Hematopoietic multipotent progenitor cell treated with erythropoietin and hydrocortisone succinate and interleukin-3 and kit ligand, for 8 days (in vitro differentiated cells): ENCODE results near the gene LSAMP.

Source experiments
- DNase-seq: peaks from one replicate; pipeline ENCODE4 v3.0.0-alpha.2; 2015

Gene LSAMP

GRCh38 chr3:116445311-116445841, at the start of gene LSAMP:
LSAMP (minus strand) TSS chr3:116445487.
- no peak for DNase-seq

GRCh38 chr3:116492379-116492778, 47.1 kb upstream of the LSAMP start:
- no peak for DNase-seq

GRCh38 chr3:116483135-116483534, 37.8 kb upstream of the LSAMP start:
- DNase-seq, result no peak

- DNase-seq, result no peak
Measured at GRCh38 chr3:116476691-116477090, 31.4 kb upstream of the LSAMP start.

- DNase-seq, result no peak
Measured at GRCh38 chr3:116474801-116475200, 29.5 kb upstream of the LSAMP start.

GRCh38 chr3:116474032-116474780, 28.9 kb upstream of the LSAMP start:
- no peak for DNase-seq

GRCh38 chr3:116473602-116474001, 28.3 kb upstream of the LSAMP start:
- no peak for DNase-seq

GRCh38 chr3:116470605-116471197, 25.4 kb upstream of the LSAMP start:
- no peak for DNase-seq

GRCh38 chr3:116469546-116469945, 24.3 kb upstream of the LSAMP start:
- DNase-seq, result no peak

GRCh38 chr3:116464276-116464798, 19.1 kb upstream of the LSAMP start:
- no peak for DNase-seq

- DNase-seq, result no peak
Measured at GRCh38 chr3:116453666-116454346, 8.5 kb upstream of the LSAMP start.

GRCh38 chr3:116449546-116450350, 4.5 kb upstream of the LSAMP start:
- no peak for DNase-seq

- DNase-seq, result no peak
Measured at GRCh38 chr3:116445990-116446389, 703 bp upstream of the LSAMP start.

- DNase-seq, result no peak
Measured at GRCh38 chr3:116444819-116445310, 422 bp downstream of the LSAMP start.

GRCh38 chr3:116444115-116444747, 1.1 kb downstream of the LSAMP start:
- DNase-seq, result no peak

GRCh38 chr3:116443191-116443661, 2.1 kb downstream of the LSAMP start:
- no peak for DNase-seq

- DNase-seq, result no peak
Measured at GRCh38 chr3:116442331-116443021, 2.8 kb downstream of the LSAMP start.

GRCh38 chr3:116441652-116442051, 3.6 kb downstream of the LSAMP start:
- no peak for DNase-seq

- no peak for DNase-seq
Measured at GRCh38 chr3:116440196-116440595, 5.1 kb downstream of the LSAMP start.

GRCh38 chr3:116433552-116433951, 11.7 kb downstream of the LSAMP start:
- DNase-seq, result no peak

- DNase-seq, result no peak
Measured at GRCh38 chr3:116432795-116433194, 12.5 kb downstream of the LSAMP start.
